Stimulated activated CD4-positive, alpha-beta T cell treated with anti-CD3 and anti-CD28 coated beads, Interleukin-4, amount 100 ng/mL, for 48 hours (primary cell): Measurements from ENCODE around the gene GKN1.

ENCODE experiments used
- DNase-seq, 2 donors: peaks; one replicate each; pipeline ENCODE4 v3.0.0-alpha.2; 2020; ENCODE audit warnings: low read depth in 2 of 2

GKN1 gene

GRCh38 chr2:69007603-69008002 is 33.2 kb downstream of the GKN1 start:
- no peak for DNase-seq

- DNase-seq: no peak
Observed at GRCh38 chr2:69010437-69011194, 36.2 kb downstream of the GKN1 start.

GRCh38 chr2:69011611-69012157 is 37.2 kb downstream of the GKN1 start:
- DNase-seq: no peak

DNA sequence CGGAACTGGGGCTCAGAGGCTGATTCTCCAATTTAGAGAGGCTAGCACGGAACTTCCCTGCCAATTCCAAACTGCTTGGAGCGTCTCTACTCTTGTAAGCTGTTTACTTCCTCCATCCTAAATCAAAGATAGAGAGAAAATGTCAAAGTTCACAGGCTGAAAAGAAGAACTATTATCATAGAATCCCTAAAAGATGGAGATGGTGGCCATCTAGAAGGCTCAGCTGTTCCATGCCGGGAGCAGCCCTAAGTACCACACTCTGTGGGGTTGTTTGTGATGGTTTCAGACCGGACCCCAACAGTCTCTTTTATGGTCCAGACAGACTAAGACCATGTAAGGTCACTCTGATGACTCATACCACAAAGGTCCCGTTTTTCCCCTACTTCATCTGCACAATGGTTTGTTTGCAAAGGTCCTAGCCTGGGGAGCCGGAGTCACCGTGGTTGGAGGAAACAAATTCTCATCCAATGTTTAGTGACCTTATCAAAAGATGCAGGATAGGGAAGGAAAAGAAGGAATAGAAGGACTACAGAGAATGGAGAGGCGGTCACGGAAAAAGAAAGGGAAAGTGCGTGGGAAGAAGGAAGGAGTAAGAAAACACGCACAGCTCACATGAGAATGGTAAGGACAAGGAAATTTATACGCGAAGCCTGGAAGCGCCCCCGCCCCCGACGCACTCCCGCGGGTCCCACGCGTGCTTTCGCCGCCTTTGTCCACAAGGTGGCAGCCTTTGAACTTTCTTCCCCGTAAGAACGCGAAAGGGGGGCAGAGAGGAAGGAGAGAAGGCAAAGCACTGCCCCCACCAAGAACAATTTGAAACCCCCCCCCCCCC is 38.1 kb downstream of the GKN1 start:
- DNase-seq: peak; percentile 24 to 33

DNA sequence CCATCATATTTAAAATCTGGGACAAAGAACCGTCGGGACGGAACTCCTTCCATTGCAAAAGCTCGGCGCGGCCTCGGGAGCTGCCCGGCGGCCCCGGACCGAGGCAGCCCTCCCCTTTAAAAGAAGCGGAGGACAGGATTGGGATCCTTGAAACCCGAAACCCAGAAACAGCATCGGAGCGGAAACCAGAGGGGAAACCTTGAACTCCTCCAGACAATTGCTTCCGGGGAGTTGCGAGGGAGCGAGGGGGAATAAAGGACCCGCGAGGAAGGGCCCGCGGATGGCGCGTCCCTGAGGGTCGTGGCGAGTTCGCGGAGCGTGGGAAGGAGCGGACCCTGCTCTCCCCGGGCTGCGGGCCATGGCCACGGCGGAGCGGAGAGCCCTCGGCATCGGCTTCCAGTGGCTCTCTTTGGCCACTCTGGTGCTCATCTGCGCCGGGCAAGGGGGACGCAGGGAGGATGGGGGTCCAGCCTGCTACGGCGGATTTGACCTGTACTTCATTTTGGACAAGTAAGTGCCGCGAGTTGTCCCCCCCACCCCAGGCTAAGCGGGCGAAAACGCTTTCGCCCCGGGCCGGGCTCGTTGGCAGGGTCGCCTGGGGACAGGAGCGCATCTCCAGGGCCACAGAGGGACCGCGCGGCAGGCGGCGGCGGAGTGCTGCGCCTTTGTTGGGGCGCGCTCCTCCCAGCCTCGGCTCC is 38.9 kb downstream of the GKN1 start, which contains the start of gene ANTXR1:
Gene ANTXR1, plus strand, starts transcription at position 38 of the 698 bp plus-strand sequence. Its CDS starts 321 bp downstream, at position 359.
- DNase-seq: no peak

DNA sequence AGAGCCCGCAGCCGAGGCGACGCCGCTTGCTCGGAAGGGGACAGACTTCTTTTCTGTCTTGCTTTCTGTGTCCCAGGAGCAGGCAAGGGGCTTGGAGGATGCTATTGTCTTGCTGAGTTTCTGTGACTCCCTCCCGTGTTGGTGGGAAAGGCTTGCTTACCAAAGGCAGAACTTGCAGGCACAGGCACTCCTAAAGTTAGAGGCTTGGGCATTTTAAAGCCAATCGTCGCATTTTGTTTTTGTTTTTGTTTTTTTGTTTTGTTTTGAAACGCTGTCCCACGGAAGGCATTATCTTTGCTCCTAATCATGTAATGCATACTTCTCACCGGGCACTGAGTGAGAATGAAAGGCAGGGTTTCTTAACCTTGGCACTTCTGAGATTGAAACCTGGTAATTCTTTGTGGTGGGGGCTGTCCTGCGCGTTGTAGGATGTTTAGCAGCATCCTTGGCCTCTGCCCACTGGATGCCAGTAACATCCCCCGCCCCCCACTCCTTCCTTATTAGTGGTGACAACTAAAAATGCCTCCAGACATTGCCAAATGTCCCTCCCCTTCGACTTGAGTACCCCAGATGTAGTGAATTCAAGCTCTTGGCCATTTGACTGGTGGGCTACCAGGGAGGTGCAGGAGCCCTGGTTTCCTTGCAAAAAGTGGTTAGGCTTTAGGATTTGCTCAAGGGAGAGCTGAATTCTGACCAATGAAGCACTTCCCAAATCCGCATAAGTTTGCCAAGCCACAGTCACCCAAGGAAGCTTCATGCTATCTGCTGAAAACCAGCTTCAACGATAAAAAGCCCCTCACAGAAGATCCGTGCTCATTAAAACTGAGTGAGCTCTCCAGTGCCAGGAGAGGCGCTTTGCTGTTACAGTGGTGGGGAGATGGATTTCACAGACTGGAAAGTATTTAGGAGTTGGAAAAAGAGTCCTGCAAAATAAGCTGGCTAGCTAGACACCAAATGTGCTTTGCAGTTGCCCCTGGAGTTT is 39.7 kb downstream of the GKN1 start:
- peak in 1 of 2 donors; percentile 19 for DNase-seq

GRCh38 chr2:69017080-69017479 is 42.6 kb downstream of the GKN1 start:
- no peak for DNase-seq

DNA sequence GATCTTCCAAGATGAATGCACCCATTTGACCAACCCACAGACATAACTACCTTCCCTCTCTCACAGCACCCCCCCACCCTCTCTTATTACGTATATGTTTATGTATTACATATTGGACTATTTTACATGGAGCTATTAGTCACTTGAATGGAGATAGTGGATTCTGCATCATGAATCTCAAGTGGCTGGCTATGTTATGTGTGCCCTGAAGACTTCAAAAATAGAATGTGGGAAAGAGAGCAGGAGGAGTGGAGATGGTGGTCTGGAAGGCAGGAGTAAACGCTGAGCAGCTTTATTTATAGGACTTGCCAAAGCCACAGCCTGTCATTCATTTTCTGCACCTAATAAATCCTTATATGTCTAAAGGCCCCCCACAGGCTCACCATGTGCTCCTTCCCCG is 43.4 kb downstream of the GKN1 start:
- DNase-seq: no peak

DNA sequence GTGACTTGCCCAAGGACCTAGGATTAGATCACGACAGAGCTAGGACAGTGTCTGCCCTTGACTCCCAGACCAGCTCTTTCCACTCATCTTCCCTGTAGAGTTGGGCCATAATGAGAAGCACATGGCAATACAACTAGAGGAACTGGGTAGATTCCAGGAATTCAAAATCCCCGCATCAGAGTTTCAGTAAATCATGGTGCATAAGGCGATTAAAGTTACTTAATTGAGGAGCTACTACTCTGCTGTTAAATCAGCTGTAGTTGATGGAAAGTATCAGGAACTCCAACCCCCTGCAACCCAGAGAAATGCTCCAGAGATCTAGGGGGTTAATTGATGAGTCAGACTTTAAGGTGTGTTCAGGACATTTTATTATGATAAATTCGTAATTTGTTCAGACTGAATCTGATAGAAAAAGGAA is 44.3 kb downstream of the GKN1 start:
- DNase-seq: no peak

GRCh38 chr2:69020496-69021426 is 46.3 kb downstream of the GKN1 start:
- DNase-seq: no peak

DNA sequence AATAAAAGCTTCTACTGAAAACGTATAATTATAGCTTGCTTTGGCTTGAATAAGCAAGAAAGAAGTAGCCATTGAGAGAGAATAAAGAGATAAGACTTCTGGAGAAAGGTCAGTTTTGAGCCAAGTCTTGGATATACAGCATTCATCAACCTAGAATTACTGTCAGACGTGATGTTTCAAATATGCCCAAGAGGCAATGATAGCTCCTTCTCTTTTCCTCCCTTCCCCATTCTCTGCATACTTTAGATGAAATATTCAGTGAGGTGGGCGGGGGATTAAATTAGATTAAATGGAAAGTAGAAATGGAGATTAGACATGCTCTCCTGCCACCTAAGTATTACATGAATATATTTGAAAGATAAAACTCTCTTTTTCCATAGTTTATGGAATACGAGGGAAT is 47.3 kb downstream of the GKN1 start:
- no peak for DNase-seq

GRCh38 chr2:69022548-69022947 is 48.1 kb downstream of the GKN1 start:
- DNase-seq: no peak

GRCh38 chr2:69023236-69023635 is 48.8 kb downstream of the GKN1 start:
- no peak for DNase-seq

DNA sequence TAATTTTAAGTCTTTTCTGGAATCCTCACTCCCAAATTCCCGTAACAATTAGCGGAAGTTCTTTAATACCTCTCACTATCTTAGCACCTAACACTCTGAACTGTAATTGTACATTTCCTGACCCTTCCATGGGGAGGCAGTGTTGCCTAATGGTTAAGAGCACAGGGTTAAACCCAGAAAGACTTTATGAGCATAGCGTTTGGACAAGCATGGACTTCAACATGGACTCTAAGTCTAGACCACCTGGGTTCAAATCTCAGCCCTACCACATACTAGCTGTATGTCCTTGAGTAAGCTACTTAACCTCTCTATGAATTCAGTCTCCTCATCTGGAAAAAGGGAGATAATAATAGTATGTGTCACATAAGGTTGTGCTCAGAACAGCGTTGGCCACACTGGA is 51.6 kb downstream of the GKN1 start:
- peak in 1 of 2 donors; percentile 25 for DNase-seq

GRCh38 chr2:69026691-69027459 is 52.4 kb downstream of the GKN1 start:
- no peak for DNase-seq
